HG03432 (cell line): ENCODE measurements around the gene MEGF9.

ENCODE experiments used
- ATAC-seq: cut with Tn5 transposase; IDR thresholded peaks from one replicate; pipeline ENCODE4 v1.9.1; 2021; ENCODE audit warnings: mild to moderate bottlenecking, moderate library complexity; ENCODE audit not compliant: unreplicated experiment

The MEGF9 gene

DNA sequence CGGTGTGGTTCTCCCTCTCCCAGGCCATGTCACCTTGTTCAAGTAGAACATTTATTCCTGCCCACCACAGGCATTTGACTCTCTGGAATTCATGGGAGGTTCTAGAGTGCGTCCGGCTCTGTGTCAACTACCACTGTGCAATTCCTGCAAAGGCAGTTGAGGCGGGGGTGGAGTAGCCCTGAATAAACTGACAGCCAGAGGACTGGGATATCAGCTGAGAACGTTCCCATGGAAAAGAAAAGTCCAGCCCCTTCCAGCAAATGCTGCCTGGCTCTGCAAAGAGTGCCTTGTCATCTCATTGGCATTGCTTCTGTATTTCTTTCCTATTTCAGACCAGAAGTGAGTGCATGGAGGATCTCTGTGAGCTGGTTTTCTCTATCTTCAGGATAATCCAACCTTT is 18.9 kb upstream of the MEGF9 start:
- ATAC-seq = no peak

DNA sequence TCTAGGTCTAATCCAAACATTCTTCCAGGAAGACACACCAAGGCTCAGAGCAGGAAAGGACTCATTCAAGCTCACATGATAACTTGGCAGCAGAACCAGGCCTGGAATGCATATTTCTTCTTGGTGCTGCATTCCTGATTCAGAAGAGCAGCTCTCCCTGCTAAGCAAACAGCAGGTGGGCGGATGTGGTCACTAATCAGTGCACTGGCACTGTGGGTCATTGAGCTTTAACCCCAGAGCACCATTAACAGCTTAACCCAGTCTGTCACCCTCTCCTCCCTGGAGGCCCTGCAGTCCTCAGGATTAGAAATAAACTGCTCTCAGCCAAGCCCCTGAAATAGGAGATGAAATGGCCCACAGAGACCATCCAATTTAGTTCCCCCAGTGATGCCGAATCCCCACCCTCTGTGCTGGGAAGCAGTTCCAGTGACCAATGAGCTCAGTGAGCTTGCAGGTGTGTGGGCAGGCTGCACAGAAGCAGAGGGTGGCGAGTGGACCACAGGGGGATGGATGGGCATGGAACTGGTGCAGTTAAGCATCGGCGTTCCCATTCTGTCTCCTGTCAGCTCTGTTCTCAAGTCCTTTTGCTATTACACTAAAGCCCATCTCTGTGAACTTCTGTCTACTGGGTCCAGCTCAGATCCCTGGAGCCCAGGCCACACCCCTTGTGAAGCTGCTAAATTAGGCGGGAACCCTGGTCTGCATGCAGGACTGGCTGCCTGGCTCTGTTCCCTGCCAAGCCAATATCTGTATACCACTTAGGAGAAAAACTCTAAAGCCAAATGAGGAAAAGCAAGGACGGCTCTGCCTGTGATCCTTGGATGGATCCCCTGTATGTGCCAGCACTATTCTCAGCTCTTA is 16.6 kb upstream of the MEGF9 start:
- peak; percentile 67 for ATAC-seq

DNA sequence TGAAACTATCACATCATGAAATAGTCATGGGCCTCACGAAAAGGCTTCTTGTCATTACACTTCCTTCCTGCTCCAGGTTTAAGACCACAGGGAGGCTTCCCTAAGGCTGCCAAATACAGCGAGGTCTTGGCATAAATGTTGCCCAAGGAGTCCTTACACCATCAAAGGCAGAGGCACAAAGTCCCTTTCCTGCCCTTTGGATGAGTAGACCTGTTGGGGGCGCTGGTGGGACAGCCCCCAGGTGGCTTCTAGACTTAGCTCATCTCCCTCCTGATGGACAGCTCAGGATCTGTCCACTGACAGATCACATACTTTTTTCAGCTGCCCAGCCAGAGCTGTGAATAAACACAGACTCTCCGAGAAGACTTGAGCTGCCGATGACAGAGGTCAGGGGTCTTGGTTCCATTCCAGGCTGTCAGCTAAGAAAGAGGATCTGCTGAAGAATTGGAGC is 15.5 kb upstream of the MEGF9 start:
- no peak for ATAC-seq

- no peak for ATAC-seq
These were observed 12.2 kb upstream of the MEGF9 start for GRCh38 chr9:120726484-120726883.

DNA sequence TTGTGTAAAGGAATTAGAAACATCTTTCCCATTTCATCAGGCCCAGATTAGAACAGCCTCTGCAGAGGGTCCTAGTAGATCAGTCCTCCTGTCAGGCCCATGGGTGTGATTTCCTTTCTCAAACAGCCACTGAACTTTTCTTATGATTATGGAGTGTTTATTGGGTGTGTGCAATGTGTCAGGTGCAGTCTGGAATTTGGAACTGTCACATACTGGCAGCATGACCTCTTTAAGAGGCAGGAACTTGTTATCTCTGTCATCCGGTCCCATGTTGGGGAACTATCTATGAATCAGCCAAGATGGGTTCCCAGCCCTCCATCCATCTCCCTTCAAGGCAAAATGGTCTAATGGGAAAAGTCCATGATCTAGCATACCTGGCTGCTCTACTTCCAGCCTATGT is 11.6 kb upstream of the MEGF9 start:
- no peak for ATAC-seq

DNA sequence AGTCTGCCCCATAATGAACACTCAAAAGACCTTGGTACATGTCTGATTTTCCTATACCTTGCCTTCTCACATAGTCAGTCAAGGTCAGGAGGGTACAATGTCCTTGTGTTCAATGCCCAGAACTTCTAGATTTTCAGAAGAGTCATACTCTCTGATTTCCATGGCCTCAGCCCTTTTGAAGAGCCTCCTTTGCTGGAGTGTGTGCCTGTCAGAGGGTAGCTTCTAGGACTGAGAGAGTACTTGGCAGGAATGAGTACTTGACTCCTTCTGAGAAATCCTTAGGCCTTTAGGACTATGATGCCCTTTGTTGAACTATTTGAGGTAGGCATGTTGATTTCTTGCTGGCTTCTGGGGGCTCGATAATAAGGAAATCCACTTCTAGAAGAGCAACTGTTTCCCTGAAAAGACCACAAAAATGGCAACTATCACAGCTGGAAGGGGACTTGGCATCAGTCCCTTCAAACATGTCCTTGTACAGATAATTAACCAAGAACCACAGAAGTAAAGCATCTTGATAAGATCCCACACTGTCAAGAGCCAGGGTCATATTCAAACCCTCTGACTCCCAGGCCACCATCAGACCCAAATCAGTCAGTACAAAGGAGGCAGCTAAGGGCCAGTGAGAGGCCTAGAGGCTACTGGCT is 10.6 kb upstream of the MEGF9 start:
- no peak for ATAC-seq

- ATAC-seq = no peak
These were observed 9.3 kb upstream of the MEGF9 start for GRCh38 chr9:120723565-120723964.

GRCh38 chr9:120720404-120720803 is 6.1 kb upstream of the MEGF9 start:
- ATAC-seq = no peak

DNA sequence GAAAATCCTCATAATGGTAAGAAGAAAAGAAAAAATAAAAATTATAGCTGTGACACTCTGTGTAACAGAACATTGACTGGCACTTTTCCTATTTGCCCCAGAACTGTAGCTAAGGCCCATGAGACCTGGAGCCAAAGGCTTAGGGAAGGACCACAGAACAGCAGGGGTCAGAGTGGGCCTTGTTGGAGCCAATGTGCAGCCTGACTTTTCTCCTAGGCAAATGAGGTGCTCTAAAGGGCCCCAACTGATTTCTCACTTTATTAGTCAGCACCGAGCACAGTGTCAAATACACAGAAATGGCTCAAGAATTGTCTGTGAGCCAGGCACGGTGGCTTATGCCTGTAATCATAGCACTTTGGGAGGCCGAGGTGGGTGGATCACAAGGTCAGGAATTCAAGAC is 4.0 kb upstream of the MEGF9 start:
- no peak for ATAC-seq

DNA sequence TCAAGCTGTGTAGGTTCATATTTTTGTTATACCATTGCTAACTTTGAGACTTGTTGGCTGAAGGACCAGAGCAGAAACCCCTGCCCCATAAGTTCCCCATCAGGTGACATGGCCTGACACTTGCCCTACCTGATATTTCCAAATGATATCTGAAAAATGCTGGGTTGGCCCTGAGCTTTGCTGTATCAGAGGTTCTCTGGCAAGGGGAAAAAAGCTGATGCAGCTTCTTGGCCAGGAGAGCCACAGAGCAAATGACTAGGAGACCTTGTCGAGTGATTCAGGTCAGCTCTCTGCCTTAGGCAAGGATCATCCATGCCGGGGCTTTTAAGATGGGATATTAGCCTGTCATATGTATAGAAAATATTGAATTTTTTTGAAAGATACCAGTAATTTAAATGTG is 2.9 kb upstream of the MEGF9 start:
- ATAC-seq = no peak

DNA sequence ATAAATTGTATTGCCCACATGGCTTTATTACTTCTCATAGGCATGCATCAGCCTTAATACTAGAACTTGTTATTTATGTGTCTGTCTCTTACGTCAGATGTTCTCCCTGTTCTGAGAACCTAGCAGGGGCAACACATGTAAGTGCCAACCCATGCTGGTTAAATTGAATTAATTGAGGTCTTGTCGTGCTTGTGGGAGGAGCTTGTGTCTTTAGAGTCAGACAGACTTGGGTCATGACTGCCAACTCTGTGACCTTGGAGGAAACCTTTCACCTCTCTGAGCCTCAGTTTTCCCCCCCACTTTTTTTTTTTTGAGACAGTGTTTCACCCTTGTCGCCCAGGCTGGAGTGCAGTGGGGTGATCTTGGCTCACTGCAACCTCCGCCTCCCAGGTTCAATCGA is 2.2 kb upstream of the MEGF9 start:
- ATAC-seq = no peak

DNA sequence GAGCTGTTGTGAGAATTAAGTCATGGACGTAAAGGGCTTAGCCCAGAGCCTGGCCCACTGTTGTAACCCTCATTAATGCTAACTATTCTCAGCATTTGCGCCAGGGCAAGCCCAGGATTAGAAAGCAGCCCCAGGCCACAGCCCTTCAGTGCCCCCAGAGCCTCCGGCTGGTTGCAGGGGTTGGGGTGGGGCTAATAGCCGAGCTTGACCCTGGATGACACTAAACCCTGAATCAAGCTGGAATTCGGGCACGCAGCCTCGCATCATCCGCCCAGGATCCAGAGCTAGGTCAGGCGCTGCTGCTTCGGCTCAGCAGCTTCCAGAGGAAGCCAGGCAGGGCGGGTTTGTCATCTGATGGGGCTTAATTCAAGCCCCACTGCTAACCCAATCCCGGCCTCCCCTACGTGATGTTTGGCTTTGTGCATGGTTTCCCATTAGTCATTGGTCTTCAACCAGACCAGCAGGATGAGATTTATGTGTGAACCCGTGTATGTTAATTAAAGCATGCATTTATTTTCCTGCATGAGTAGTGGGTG is 1.2 kb upstream of the MEGF9 start:
- no peak for ATAC-seq

DNA sequence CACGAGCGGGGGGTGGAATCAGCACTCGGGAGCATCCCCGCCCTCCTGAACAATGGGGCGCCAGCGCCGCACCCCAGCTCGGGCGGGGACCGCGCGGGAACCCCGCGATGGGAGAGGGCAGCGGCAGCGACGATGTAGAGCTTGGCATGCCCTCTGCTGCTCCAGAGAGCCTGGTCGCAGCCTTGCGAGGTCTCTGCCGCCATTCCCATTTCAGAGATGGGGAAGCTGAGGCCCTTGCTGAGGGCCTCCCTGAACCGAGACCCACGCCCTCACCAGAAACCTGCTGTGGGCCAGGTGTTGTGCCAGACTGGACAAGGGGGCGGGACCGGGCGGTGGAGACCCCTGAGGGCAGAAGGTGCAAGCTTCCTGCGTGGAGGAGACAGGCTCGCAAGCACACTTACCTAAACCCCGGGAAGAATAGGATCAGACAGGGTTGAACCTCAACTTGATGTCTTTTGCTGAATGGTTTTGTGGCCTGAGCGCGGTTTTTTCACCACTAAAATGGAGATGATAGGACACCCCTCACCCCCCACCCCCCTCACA is 647 bp upstream of the MEGF9 start:
- ATAC-seq = peak; percentile 27

DNA sequence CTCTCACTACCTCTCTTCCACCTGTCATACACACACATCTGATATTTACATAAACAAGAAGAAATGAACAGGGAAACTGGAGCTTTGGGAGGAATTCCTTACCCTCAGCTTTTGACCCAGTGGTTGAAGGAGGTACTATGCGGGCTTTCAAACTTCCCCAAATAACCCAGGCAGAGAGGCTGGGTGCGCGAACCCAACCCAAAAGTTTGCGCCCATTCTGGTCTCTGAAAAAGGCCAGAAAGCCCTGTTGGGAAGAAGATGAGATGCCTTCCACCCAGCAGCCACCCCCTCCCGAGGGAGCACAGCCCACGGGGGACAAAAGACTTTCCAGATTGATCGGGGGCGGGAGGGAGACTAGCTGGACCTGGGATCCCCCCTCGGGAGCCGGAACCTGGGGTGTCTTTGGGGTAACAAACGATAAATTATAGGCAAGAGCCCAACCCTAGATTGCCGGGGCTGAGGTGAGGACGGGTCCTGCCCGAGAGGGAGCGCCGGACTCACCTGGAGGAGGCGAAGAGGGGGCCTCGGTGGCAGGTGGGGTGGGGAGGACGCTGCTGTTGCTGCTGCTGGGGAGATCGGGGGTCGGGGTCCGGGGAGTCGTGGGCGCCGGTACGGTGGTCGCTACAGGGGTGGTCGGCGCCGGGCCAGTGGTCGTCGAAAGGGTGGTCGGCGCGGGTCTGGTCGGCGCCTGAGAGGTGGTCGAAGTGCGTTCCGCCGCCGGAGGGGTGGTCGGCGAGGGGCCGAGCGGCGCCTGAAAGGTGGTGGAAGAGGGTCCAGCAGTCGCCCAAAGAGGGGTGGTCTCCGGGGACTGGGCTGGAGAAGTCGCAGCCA is 798 bp downstream of the MEGF9 start:
- ATAC-seq = no peak

DNA sequence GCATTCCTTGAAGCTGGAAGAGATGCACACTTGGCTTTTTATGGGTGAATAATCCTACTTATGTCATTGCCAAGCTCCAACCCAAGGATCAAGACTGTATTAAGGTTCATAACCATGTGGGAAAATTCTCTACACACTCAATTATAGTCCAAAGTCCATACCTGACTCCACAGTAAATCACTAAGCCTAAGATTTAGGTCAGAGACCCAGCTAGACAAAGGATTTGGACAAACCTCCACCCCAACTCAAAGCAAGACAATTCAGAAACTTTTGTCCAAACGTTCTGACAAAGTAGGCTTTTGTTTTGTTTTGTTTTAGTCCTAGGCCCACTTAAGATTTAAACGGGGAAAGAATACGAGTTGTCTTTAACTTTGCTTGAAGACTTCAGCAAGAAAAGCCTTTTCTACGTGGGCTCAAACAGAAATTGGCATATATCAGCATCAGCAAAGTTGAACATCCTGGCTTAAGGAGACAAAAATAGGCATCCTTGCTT is 1.7 kb downstream of the MEGF9 start:
- ATAC-seq = no peak

DNA sequence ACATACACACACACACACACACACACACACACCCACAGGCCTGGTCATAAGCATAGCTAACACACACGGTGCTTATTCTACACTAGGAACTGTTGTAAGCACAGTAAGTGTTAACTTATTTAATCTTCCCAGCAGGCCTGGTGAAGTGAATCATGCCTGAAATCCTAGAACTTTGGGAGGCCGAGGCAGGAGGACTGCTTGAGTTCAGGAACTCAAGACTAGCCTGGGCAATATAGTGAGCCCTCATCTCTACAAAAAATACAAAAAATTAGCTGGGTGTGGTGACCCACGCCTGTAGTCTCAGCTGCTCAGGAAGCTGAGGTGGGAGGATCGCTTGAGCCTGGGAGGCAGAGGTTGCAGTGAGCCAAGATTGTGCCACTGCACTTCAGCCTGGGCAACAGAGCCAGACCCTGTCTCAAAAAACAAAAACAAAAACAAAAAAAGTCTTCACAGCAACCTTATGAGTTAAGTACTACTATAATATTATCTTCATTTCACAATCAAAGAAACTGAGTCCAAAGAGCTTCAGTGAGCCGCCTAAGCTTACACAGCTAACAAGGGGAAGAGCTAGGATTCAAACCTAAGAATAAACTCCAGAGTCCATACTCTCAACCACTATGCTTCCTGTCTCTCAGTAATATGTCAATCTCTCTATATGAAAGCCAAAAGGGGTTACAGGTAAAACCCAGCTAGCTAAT is 2.3 kb downstream of the MEGF9 start:
- no peak for ATAC-seq

GRCh38 chr9:120711354-120711753 is 2.9 kb downstream of the MEGF9 start:
- ATAC-seq = no peak

DNA sequence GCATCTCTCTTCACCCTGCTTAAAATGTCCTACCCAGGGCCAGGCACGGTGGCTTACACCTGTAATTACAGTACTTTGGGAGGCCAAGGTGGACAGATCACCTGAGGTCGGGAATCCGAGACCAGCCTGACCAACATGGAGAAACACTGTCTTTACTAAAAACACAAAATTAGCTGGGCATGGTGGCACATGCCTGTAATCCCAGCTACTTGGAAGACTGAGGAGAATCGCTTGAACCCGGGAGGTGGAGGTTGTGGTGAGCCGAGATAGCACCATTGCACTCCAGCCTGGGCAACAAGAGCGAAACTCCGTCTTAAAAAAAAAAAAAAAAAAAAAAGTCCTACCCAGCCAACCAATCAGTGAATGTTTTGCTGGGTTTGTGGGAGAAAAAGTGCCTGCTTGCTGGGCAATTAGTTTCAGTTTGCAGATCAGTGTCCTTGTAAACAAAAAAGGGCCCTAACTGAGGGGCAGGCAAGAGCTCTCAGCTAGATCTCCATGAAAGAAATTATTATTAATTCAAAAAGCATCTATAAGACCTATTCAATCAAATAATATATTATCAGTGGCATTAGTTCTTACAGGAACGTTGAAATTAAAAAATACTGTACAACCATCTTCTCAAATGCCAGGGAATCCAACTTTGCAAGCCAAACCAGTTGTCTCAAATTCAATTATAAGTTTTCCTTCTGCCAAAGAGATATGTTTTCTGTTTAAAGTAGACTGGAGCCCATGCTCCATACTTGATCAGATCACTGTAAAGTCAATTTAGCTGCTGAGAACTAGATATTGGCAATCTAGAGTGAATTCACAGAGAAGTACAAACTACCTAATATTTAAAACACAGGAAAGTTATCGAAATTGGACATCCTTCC is 3.9 kb downstream of the MEGF9 start:
- ATAC-seq = no peak

DNA sequence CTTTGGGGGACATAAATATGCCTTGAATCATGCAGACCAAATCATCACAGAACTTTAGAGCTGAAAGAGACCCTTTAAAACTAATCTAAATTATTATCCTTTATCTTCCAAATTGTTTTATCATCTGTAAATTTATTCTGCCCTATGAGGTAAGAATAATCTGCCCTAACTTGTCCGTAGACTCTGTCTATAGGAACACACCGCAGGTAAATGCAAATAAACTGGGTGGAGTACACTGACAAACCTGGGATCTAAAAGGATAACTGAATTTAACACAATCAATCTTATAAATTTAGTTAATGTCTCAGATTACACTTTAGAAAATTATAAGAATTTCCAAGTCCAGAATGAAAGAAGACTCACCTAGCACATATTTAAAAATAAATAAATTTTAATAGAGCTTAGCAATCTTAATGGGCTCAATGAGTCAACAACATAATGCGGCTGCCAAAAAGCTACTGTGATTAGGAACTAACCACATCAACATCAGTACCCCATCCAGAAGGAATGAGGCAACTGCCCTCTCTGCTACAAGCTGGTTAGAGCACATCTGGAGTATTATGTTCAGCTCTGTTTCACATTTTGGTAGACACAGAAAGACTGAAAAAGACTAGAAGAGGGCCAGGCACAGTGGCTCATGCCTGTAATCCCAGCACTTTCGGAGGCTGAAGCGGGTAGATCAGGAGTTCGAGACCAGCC is 5.6 kb downstream of the MEGF9 start:
- ATAC-seq = no peak
